Measurements from ENCODE around the gene TMEM132C. TPM values are rescaled to one million over a fixed set of nuclear protein-coding genes. Genes with fewer than 3 reads are reported as not detected.

TMEM132C gene
- total RNA-seq, 1 donor from 2014 or later, result 4.8 TPM

DNA sequence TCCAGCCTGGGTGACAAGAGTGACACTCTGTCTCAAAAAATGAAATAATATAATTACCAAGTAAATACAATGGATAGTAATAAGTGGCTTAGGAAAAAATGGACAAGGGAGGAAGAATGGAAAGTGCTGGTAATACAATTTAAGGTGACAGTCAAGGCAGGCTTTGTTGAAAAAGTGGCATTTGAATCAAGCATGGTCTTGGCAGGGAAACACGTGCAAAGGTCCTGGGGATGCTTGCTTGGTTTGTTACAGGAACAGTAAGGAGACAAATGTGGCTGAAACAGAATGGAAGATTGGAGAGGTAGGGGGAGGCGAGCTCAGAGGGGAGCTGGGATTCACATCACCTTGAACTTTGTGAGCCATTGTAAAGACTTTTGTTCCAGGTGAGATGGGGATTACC lies 153.2 kb downstream of the TMEM132C start:
- DNase-seq, result no peak

DNA sequence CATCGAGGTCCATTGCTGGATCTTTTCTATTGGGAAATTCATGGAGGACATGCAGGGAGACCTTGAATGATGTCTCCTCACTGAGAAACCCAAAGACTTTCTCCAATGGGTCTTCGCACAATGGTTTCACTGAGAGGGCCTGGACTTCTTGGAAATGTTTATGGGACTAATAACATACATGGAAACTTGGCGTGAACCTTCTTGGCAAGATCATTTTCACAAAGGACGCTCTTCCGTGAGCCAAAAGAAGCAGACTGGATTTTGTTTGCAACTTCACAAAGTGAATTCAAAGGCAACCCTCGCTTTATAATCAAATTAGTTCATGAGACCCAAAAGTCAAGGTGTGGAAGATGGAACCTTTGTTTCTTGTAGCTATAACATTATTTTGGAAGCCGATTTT lies 154.4 kb downstream of the TMEM132C start:
- no peak for DNase-seq

DNA sequence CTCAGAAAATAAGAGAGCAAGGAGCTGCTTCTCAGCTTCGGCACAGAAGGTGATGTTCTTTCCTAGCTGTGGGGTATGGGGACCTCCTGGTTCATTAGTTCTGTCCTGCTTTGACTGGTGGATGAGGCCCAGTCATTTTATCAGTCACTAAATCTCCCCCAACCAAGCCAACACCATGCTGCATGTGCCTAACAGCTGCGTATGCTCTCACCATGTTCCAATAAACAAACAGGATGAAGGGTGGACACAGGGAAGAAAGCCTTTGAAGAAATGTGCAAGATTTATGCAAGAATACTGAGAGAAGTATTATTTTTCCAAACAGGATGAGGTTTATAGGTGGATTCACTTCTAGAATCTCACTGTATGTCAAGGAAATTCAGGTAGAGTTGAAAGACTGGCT lies 156.2 kb downstream of the TMEM132C start:
- DNase-seq, result no peak

DNA sequence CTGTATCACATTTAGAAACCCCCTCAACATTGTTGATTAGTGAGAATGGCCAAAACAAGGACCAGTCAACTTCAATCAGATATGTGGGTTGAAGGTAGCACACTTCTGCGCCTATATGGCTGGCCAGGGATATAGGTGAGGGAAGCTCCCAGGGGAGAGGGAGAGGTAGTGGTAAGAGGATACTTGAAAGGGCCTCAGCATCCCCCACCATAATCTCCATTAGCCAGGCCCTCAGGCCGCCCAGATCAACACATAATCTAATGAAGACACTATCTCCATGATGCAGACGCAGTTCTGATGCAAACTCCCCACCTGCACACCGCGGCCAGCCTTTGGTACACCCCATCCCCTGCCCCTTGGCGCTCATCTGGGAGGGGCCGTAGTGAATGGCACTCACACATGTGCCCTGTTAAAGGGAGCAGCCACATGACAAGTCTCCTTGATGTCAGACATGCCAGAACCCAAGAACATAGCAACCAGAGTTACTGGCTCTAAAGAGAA lies 158.0 kb downstream of the TMEM132C start:
- DNase-seq, result no peak

DNA sequence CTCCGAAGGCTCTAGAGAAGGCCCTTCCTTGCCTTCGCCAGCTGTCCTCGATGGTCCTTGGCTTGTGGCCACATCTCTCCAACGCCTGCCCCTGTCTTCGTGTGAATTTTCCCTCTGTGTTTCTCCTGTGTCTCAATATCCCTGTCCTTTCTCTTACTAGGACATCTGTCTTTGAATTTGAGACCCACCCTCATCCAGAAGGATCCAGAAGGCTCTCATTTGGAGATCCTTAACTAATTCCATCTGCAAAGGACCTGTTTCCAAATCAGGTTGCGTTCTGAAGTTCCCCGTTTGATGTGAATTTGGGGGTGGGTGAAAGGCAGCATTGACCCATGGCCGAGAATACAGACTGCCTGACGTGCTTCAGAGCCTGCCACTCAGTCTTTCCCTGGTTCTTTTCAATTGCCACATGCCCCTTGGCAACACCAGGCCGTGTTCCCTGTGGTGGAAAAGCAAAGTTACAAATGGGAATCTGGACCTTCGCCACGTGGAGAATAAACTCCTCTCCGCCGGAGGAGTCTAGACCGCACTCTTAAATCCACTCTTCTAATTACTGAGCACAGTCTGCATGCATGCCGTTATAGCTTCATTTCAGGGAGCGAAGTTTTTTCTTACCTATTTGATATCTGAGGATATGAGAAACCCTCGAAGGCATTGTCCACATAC lies 158.8 kb downstream of the TMEM132C start:
- DNase-seq, result no peak

GRCh38 chr12:128426511-128426910 lies 159.5 kb downstream of the TMEM132C start:
- DNase-seq, result no peak

GRCh38 chr12:128439796-128440195 lies 172.8 kb downstream of the TMEM132C start:
- no peak for DNase-seq

- DNase-seq, result no peak
Measured at GRCh38 chr12:128442096-128442495, 175.1 kb downstream of the TMEM132C start.

GRCh38 chr12:128444598-128444997 lies 177.6 kb downstream of the TMEM132C start:
- no peak for DNase-seq

DNA sequence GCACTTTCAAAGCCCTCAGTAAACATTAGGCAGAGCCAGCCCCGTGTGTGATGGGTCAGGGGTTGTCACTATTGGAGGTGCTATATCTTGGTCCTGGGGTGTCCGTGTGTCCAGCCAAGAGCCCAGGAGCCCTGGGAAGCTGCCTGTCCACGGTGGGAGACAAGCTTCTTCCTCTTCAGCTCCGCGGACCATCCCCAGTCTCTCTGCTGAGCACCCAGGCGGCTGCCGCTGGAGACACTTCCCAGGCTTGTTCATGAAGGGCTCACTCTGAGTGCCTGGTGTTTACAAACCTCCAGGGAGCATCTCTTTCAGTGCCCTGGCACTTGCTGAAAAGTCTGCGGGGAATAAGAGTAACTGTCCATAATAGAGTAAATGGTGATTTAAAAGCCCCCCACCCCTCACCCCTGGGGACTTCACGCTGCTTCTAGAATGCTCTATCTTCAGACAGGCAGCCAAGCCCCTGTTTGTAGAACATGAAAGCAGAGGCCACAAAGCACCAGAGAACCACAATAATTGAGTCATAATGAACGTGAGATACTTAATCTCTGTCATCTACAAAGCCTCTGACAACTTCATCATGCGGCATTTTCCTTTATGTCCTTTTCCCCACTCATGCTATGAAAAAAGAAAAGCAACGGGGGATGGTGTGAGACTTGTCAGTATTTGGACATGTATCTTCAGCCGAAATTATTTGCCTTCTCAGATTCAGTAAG lies 178.6 kb downstream of the TMEM132C start:
- DNase-seq, result no peak

DNA sequence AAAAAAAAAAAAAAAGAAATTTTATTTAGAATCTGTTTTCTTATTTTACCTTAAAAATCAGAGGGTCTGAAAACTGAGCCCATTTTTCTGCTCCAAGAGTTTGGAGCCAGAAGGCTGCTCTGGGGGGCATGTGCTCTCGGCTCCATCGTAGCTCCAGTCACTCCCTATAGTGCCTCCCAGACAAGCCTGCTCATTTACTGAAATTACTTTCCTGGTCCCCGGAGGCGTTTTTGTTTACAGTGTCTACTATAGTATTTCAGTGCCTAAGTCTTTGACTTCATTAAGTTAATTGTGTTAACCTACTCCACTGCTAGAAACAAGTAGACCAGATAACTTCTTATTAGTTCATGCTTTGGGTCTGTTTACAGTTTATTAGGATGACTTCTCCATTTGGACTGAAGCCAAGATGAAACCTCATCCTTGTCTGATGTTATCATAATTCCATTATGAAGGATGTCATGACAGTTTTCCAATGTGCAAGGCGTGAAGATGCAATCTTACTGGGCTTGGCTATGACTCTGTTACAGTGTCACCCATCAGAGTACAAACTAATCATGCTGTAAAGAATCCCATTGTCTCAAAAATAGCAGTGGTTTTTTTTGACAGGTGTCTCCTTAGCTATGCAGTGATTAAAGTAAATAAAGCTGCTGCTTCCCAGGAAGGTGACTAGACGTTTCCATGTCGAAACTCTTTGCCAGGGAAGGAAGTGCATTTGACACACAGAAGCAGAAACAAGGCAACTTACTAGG lies 182.3 kb downstream of the TMEM132C start:
- DNase-seq, result no peak

GRCh38 chr12:128450810-128451209 lies 183.8 kb downstream of the TMEM132C start:
- DNase-seq, result no peak

DNA sequence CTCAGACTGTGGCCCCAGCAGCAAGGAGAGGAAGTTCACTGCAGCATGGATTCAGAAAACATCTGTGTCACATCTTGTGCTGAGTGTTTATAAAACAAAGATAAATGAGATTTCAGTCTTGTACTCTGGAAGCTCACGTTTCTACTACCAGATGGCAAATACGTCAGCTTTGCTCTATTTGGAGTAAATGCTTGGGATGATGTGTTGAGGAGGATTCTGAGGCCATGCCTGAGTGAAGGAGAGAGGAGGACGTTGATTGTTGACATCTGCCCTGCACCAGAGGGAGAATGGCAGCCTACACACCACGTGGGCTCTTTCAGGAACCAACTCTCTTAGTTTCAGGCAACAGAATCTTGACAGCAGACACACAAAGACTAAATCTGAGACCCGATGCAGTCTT lies 188.9 kb downstream of the TMEM132C start:
- no peak for DNase-seq

GRCh38 chr12:128456922-128457321 lies 190.0 kb downstream of the TMEM132C start:
- no peak for DNase-seq

- DNase-seq, result no peak
Measured at GRCh38 chr12:128458301-128458974, 191.5 kb downstream of the TMEM132C start.

DNA sequence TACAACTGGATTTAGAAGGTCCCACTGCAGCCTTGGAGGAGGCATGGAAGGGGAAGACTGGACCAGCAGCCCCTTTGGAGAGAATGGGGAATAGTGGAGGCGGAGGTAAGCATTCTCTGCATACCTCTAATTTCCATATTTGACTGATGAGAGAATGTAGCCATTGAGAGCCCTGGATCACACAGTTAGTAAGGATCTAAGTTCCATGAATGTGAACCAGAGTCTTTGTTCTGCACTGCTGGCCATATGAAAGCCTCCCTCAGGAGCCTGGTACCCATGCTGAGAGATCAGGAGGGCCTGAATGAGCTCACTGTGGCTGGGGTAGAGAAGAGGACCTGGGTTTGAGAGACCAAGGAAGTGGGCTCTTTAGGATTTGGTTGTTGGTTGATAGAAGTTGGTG lies 192.1 kb downstream of the TMEM132C start:
- DNase-seq, result no peak

DNA sequence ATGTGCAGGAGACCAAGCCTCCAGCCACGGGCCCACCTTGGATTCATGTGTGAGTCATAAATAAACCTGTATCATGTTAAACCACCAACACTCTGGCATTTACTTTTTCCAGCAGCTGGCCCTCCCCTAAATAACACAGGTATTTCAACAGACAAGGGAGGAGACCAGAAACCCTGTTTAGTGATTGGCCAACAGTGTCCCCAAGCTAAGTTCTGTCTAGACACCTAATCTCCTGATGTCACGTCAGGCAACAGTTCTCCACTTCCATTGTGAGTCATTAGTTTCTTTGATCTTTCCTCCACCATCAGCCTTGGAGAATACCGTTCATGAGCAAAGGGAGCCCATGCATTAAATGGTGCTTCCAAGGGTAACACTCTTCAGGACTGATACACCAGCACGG lies 196.9 kb downstream of the TMEM132C start:
- DNase-seq, result no peak

- no peak for DNase-seq
Measured at GRCh38 chr12:128467882-128468281, 200.9 kb downstream of the TMEM132C start.

GRCh38 chr12:128468926-128469325 lies 202.0 kb downstream of the TMEM132C start:
- DNase-seq, result no peak

DNA sequence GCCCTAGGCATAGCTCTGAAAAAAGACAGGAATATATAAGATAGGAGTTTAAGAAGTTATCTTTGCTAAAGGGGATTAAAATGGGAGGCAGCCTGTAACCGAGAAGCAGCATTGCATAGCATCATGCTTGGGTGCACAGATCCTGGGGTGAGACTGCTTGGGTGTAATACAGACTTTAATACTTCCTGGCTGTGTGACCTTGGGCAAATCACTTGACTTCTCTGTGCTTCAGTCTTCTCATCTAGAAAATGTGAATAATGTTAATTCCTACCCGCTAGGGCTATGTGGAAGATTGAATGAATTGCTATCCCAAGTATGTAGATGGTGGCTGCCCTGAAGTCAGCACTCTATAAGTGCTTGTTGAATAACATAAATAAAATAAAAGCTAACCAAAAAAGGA lies 204.5 kb downstream of the TMEM132C start:
- DNase-seq, result no peak

DNA sequence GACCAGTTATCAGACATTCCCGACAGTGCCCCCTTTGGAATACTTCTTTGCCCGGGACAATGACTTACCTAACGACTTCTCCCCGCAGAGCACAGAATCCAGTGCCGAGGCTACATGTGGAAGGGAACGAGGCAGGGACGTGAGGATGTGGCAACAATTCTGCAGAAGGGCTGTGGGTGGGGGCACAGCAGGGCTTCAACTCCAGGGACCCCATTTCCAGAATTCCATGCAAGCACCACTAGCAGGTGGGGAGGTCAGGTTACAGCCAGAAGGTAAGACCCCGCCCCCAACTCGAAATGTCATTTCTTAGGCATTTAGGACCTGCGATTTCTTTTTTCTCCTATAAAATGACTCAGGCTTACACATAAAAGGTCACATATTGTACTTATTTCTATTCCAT lies 207.9 kb downstream of the TMEM132C start:
- no peak for DNase-seq

DNA sequence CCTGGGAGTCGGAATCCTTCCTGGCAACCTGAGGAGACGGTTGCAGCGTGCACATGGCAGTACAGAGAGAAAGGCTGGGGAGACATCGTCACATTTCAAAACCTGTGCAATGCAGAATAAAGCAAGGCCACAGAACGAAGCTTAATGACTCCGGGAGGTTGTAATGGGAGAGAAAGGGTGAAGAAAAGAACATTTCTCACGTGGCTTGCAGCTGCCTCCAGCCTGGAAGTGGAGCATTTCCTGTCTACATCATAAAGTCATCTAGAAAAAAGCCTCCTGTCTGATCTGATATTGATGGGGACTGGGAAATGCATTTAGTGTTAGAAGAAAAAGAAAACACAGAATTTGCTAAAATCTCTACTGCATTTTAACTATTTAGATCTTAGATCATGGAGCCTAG lies 209.3 kb downstream of the TMEM132C start:
- DNase-seq, result no peak

Measured in occipital lobe (tissue), 2 donors.